D721Med (cell line): Measurements from ENCODE around the gene MEOX1.

Experiments
- DNase-seq: peaks from one replicate; pipeline ENCODE4 v3.0.0; 2011; ENCODE audit warnings: low spot score; ENCODE audit not compliant: insufficient read length
- FAIRE-seq: peaks from 2 replicates; lab custom pipeline; 2011; peaks lifted over from hg19 to GRCh38; lab: Jason Lieb, UNC
- CTCF ChIP-seq: IDR thresholded peaks from 2 replicates; pipeline ENCODE4 v1.5.1; 2012; ENCODE audit warnings: mild to moderate bottlenecking, control low read depth; ENCODE audit not compliant: insufficient read depth; ENCODE audit errors: missing control alignments

MEOX1 gene

GRCh38 chr17:43661699-43662412, at the start of gene MEOX1:
MEOX1 (minus strand) TSS chr17:43661922; CDS start chr17:43661534, 388 bp downstream.
- no peak for FAIRE-seq
- DNase-seq = no peak
- TF ChIP-seq CTCF = no peak

- no peak for TF ChIP-seq CTCF
- no peak for FAIRE-seq
- no peak for DNase-seq
These were observed 48.4 kb upstream of the MEOX1 start for GRCh38 chr17:43710101-43710500.

- no peak for TF ChIP-seq CTCF
- no peak for FAIRE-seq
- no peak for DNase-seq
These were observed 47.5 kb upstream of the MEOX1 start for GRCh38 chr17:43709210-43709609.

- no peak for TF ChIP-seq CTCF
- no peak for DNase-seq
- no peak for FAIRE-seq
These were observed 45.5 kb upstream of the MEOX1 start for GRCh38 chr17:43707184-43707583.

- DNase-seq (no peak), FAIRE-seq (no peak)
- TF ChIP-seq CTCF = no peak
These were observed 44.5 kb upstream of the MEOX1 start for GRCh38 chr17:43706235-43706634.

GRCh38 chr17:43703630-43704029, 41.9 kb upstream of the MEOX1 start:
- no peak for FAIRE-seq
- no peak for TF ChIP-seq CTCF

GRCh38 chr17:43702637-43703036, 40.9 kb upstream of the MEOX1 start:
- no peak for DNase-seq
- FAIRE-seq = no peak
- TF ChIP-seq CTCF = no peak

More at GRCh38 chr17:43703630-43704029, 41.9 kb upstream of the MEOX1 start:
- DNase-seq = no peak
